GM21367 (cell line): ENCODE results near the gene ADCY6.
A peak's percentile ranks its signal among the peaks of the same experiment; 100 is the strongest.

Experiments used
- ATAC-seq: cut with Tn5 transposase; IDR thresholded peaks from one replicate; pipeline ENCODE4 v1.9.1; 2021; ENCODE audit not compliant: unreplicated experiment

Gene ADCY6

DNA sequence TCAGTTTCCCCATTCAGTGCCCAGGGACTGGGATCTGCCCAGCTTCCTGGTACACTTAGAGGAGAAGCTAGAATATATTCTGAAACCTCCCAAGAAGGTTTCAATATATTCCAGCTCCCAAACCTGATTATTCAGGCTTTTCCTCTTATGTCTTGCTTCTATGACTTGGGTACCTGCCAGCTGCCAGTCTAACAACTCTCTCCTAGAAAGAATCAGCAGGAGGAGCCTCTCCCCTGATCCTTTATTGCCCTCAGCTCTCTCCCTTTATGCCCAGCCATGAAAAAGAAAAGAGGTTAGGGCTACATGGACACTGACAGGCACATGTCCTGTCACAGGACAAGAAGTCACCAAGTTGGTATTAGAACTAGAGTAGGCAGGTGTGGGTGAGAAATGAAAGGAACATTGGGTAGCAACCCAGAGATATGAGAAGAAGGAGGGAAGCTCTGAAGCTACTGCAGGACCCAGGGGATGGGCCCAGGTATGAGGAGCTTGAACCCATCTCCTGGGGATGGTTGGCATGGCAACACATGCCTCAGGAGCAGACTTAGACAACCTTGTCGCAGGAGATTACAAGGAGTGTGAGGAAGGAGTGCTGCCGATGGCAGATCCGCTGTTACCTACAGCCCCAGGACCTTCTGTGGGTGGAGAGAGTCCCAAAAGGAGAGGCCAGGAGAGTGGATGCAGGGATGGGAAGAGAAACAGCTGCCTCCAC, 27.4 kb upstream of the ADCY6 start:
- ATAC-seq = no peak

DNA sequence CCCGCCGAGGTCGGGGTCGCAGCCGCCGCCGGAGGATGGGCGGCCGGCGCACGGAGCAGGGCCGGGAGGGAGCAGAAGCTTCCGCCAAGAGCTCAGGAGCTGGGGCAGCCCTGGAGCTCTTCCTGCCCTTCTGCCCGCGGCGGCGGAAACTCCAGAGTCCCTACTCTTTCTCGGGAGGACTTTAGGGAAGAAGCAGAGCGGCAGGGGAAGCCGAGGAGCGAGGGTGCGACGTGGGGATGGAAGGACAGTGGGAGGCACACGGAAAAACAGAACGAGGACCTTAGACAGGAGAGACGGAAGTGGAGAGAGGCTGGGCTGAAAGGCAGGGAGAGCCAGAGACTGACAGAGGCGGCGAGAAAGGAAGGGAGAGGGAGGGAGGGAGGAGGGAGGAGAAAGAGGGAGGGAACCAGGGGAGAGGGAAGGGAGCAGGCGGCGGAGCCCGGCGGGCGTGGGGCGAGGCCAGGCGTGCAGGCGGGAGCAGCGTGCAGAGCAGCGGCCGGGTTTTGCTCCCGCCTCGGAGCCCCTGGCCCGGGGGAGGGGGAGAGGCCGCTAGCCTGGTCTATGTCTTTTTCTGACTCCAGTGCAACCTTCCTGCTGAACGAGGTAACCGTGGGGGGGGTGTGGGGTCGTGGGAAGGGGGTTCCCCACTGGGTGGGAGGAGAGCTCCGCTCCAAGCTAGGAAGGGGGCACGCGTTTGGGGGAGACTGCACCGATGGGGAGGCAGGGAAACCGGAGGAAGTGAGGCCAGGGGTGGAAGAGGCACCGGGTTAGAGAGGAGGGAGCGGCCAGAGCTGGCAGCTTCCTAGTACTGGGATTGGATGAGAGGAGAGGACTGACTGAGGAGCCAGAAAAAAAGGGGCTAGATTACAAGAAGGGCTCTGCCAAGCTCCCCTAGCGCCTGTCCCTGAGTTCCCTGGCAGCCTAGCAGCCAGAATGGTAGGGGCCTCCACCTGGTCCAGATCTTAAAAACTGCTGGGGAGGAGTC, 26.5 kb upstream of the ADCY6 start:
- peak; percentile 30 for ATAC-seq

DNA sequence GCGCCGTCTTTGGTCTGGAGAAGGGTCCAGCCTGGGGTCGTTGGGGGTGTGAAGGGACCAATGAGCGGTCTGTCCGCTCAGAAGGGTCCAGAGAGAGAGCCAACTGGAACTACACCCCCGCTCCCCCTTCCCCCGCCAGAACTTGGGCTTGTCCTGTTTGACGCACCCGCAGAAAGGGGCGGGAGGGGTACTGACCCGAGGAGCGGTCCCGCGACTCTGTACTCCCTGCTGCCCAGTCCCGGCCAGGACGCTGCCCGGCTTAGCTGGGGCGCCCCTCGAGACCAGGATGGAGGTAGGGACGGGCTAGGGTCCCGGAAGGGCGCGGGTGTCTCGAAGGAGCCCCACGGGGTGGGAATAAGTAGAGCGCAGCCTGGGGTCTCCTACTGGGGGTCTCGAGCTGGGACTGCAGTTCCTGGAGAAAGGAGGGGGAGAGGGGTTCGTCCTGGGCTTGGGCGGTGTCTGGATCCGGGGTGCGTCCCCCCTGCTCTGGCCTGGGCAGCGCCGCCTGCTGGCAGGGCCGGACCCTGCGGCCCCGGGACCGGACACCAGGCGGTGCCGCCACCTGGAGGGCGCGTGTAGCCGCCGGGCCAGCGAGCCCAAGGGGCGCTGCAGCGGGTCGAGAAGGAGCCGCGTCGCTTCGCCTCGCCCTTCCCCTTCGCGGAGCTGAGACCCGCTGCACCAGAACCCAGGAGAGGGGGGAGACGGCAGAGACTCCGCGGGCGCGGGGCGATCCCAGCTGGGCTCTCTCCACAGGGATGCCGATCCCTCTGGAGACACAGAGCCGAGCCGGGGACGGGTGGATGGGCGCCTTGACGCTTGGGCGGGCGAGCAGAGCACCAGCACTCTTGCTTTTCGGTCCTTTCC, 25.6 kb upstream of the ADCY6 start:
- peak; percentile 62 for ATAC-seq

DNA sequence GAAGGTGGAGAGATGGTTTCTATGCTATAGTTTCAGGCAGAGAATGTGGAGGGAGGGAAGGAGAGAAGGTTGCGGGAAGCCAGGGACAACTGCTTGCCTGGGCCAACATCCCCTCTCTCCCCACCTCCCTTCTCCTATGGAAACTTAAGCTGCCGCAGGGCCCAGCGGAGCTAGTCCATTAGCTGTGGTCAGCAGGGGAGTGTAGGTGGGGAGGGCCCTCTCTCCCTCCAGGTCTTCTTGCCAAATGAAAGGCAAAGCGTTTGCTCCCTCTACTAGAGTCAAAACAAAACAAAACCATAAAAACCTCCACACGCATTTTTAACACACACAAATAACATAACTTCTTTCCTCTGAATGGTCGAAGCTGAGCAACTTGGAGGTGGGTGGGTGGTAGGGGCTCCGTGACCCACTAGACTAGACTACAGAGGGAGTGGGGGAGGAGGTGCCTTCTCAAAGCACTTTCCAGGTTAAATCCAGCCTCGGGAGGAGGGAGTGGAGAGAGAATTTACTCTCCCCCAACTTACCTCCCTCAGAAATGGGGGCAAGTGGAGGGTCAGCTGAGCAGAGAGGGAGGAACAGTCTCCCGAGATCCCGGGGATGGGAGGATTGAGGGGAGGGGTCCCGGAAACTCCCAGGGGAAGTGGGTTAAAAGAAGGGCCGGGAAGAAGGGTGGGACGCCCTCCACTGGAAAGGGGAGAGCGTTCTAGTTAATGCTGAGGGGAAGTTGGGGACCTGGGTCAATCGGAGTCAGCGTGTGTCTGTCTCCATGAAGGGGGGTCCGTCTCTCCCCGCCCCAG, 24.8 kb upstream of the ADCY6 start:
- ATAC-seq = no peak

DNA sequence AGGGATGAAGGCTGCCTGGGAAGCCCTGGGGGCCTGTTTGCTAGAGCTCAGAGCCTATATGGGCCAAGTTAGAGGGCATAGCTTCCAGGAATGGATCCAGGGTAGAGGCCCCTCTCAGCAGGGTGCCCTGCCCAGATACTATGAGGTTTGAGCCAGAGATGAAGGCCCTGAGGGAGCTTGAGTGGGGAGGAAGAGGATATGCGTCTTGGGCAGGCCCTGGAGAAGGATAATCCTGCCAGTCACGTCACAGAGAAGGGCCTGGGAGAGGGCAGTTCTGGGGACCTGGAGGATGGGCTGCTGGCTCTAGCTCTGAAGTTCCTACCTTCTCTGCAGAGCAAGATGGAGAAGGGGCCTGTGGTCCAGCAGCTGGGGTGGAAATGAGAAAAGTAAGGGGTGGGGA, 23.5 kb upstream of the ADCY6 start:
- no peak for ATAC-seq

DNA sequence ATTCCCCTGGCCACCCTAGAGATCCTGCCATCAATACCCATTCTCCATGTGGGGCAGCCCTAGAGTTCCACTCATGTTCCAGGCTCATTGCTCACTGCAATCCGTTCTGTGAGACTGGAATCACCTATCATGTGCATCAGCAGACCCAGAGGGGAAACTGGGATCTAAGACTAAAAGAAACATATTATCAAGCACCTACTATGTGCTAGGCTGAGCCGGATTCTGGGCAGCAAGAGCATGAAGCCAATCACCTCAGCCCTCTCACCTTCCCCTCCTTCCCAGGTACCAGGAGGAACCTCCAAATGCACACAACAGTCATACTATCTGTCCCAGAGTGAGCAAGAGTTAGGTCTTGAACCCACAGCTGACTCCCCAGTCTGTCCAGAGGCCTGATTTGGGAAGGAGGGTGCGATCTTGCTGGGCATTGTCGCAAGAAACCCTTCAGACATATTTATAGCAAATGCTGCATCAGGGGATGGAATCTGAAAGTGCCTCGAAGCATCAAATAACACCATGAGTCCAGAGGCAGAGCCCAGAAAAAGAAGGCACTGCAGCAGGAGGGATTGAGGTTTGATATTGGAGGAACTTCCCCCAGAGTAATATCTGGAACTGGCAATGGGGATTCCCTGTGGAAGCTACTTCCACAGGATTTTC, 22.7 kb upstream of the ADCY6 start:
- ATAC-seq = no peak

DNA sequence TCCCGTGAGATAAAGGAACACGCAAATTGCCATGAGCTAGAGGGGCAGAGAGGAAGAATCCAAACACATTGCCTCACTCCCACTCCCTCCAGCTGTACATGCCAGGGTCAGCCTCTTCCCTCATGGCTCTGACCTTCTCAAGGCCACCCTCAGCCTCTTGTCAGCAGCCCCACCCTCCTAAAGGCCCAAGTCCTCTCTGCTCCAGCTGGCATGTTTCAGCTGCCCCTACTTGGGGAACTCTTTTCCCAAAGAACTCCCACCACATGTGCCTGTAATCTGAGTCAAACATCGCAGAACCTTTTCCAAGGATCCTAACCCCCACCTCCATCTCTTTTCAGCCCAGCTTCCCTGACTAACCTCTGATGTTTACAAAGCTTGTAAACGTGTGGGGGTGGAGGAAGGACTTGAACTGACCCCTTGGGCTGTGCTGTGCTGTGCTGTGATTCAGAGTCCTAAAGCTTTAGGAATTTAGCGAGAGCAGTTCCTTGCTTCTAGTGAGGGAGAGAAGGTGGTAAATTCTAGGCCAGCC, 22.1 kb upstream of the ADCY6 start:
- ATAC-seq = no peak

DNA sequence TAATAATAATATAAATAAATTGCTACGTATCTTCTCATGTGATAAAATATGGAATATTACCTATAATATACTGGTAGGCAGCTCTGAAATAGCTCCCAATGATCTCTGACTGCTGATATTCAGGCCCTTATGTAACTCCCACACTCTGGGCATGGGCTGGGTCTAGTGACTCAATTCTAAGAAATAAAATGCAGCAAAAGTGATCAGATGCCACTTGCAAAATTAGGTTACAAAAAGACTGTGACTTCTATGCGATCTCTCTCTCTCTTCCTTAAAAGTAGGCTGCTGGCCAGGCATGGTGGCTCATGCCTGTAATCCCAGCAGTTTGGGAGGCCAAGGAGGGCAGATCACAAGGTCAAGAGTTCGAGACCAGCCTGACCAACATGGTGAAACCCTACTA, 19.1 kb upstream of the ADCY6 start:
- no peak for ATAC-seq

DNA sequence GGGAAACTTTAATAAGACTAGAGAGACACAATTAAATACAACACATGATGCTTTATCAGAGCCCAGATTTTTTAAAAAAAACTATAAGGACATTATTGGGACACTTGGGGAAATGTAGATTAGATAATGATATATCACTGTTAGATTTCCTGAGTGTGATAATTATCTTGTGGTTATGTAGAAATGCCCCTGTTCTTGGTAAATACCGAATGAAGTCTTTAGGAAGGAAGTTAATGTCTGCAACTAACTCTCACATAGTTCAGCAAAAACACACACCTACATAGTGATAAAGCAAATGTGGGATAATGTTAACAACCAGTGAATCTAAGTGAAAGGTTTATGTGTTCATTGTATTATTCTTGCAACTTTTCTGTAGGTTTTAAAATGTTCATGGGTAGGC, 14.8 kb upstream of the ADCY6 start:
- no peak for ATAC-seq

DNA sequence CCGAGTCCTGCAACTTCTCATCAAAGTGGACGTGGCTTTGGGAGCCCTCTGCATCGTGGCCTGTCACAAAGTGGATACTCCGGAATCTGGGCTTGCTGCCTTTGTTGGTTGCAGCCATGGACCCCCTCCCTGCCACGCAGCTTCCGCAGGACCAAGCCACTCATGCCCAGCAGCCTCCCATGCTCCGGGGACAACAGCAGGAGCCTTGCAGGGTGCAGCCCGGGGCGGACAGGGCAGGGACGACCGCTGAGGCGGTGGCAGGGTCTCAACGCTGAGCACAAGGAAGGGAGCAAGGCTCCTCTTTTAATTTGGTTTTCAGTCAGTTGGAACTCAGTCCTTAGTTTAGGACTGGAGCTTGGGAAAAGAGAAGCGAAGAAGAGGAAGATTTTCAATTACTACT, 12.1 kb upstream of the ADCY6 start:
- no peak for ATAC-seq

DNA sequence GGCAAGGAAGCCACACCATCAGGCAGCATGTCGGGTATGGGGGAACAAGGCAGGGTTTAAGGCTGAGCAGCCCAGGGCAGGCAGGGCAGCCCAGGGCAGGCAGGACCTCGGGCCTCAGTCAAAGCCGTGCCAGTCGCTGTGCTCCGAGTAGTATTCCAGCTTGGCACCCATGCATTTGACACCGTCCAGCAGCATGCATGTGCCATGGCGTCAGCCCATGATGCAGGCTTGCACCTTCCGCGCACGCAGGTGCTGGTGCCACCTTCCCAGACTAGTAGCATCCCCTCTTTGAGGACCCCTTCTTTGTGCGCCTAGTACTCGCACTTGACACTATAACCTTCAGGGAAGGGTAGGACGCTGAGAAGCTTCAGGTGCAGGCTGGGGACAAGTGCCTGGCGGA, 11.6 kb upstream of the ADCY6 start:
- ATAC-seq = no peak

DNA sequence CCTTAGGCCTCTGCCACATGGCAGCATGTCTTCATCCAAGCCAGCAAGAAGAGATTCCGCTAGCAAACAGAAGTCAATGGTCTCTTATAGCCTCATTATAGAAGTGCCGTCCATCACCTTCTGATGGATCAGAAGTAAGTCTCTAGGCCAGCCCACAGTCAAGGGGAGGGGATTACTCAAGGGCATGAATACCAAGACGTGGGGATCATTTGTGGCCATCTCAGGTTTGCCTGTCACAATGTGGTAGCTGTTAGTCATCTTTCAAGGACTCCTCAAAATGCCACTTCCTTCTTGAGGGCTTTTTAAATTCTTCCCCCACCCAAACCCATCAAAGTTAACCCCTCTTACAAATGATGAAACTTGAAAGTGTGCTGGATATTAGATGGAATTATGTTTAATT, 8.1 kb upstream of the ADCY6 start:
- no peak for ATAC-seq

DNA sequence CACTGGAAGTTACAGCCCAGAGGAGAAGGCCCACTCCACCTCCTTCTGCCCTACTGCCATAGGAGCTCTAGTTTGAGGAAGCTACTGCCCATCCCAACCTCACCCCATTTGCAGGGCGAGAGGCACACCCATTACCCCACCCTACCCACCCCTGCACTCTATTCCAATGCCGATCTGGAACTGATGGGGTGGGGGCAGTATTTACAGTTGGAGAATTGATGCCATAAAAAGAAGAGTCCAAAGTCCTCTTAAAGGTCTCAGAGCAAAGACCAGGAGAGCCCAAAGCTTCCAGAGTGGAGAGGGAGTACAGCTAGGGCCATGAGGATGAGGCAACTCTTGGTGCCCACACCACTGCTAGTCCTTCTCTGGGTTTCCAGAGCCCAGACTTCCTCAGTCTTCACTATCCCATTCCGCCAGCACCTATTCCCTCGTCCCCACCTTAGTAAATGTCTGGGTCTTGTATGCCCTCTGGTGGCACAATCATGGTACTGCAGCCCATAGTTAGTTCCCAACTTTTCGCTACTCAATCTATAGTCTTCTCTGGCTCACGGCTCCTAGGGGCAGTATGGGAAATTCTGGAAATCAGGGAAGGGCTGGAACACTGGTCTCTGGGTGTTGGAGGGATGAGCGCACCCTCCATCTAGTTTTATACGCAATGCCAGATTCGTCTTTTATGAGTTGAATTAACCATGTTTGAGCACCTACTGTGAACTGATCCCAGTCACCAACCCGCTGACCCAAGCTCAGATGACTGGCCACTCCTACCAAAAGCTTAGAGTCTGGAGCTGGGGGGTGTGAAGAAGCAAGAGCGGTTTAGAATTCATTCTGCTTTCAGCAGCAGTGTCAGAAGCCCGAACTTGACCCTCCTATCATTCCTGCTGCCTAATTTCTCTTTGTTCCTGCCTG, 6.9 kb upstream of the ADCY6 start:
- ATAC-seq = no peak

DNA sequence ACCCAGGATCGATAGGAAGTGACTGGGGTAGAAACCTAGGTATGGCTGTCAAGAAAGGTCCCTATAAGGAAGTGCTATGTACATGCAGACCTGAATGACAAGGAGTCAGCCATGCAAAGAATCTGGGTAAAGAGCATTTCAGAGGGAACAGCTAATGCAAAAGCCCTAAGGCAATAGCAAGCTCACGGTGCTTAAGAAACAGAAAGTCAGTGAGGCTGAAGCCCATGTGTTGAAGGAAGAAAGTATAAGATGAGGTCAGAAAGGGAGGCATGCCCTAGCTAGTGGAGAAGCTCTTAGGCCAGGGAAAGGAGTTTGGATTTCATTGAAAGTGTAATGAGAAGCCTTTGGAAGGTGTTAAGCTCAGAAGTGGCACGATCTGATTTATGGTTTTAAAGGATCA, 6.0 kb upstream of the ADCY6 start:
- no peak for ATAC-seq

DNA sequence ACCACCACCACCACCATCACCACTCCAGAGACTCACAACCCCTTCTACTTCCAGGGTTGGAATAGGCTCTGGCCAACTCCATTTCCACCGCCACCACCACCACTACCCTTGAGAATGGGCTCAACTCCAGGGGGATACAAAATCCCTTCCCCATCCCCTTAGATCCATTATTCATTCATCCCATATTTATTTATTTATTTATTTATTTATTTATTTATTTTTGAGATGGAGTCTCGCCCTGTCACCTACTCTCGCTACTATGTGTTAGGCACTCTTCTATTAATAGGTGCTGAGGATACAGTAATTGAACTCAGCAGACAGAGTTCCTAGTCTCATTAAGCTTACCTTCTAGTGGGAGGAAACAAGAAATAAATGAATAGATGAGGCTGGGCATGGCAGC, 4.8 kb upstream of the ADCY6 start:
- no peak for ATAC-seq

DNA sequence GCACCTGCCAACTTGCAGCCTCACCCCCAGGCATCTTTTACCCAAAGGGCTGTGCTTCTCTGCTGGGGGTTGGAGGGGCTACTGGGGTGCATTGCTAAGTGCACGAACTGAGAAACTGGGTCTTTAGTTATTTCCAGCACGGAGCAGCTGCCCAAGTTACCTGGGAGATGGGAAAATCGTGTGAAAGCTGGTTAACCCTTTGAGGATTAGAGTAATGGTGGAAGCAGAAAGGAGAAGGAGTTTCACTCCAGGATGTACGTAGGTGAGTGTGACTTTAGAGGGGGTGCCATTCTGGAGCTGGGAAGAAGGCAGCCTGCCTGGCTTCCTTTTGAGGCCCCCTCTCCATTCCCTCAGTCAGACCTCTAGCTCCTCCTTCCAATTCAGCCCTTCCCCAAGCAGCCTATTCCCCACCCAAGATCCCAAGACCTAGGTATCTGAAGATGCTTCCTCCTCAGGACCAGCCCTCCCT, 1.0 kb upstream of the ADCY6 start:
- no peak for ATAC-seq

DNA sequence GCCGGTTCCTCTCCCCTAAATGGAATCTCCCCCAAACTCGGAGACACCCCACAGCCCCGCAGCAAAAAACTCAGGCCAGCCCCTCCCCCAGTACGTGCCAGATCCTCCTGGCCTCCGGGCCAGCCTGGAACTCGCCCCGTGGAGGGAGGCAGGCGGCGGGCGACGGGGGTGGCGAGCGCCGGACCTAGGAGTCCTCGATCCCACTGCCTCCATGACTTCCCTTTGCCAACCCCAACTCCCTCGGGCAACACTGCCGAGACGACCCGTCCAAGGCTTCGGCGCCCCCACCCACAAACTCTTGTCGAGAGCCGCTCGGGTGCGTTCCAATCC, 400 bp downstream of the ADCY6 start:
- no peak for ATAC-seq

DNA sequence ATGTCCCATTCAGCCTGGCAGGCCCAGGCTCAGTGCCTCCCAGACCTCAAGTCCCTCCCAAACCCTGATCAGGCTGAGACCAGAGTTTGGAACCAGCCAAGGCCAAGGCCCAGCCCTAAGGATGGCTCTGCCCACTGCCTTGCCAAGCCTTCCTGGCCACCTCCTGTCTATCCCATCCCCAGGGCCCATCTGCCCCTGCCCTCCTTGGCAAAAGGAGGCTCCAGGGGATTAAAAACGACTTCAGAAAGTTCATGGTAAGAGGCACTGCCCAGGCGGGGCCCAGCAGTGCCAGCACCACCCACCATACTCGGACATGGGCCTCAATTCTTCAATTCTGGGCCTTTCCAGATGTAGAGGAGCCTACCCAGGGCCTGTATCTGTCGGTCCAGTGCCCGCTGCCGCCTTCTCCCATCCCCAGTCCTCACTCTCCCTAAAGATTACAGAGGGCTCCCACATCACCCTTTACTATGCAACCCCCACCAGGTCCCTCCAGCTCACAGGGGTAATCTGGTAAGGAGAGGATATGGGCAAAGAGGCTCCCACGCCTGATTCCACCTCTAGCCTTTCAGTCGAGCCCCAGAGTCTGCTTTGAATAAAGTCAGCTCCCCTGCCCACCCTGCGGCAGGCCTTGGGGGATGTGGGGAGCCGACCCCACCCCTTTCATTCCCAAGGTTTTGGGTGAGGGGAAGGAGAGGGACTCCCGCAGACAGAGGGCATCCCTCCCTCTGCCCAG, 932 bp downstream of the ADCY6 start:
- no peak for ATAC-seq
